GM18907 (cell line): Measurements from ENCODE around the gene GPR152.
A peak's percentile ranks its signal among the peaks of the same experiment; 100 is the strongest.

Source experiments
- ATAC-seq: cut with Tn5 transposase; IDR thresholded peaks from one replicate; pipeline ENCODE4 v1.9.1; 2021; ENCODE audit warnings: mild to moderate bottlenecking, moderate library complexity; ENCODE audit not compliant: unreplicated experiment

The GPR152 gene

GRCh38 chr11:67442504-67443404, 9.8 kb downstream of the GPR152 start:
- ATAC-seq, result no peak

- no peak for ATAC-seq
Observed at GRCh38 chr11:67441731-67442351, 10.7 kb downstream of the GPR152 start.

DNA sequence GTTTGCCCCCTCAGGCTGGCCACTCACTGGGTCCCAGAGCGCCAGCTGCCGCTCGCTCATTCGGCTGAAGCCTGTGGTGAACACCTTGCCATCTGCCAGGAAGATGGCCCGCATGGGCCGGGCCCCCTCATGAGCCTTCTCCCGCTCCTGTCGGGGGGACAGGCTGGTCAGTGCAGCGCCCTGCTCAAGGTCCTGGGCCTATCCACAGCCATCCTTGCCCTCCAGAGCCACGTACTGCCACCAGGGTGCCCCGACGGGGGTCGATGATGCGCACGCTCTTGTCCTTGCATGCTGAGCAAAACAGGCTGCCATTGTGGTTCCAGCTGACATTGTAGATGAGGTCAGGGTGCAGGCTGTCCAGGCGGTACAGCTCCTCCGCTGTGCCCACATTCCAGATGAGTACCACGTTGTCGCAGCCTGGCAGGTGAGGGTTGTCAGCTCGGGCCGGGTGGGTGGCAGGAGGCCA, 11.4 kb downstream of the GPR152 start:
- ATAC-seq, result no peak

- ATAC-seq, result no peak
Observed at GRCh38 chr11:67440229-67441097, 12.1 kb downstream of the GPR152 start.

- ATAC-seq, result no peak
Observed at GRCh38 chr11:67439321-67440228, 13.0 kb downstream of the GPR152 start.

DNA sequence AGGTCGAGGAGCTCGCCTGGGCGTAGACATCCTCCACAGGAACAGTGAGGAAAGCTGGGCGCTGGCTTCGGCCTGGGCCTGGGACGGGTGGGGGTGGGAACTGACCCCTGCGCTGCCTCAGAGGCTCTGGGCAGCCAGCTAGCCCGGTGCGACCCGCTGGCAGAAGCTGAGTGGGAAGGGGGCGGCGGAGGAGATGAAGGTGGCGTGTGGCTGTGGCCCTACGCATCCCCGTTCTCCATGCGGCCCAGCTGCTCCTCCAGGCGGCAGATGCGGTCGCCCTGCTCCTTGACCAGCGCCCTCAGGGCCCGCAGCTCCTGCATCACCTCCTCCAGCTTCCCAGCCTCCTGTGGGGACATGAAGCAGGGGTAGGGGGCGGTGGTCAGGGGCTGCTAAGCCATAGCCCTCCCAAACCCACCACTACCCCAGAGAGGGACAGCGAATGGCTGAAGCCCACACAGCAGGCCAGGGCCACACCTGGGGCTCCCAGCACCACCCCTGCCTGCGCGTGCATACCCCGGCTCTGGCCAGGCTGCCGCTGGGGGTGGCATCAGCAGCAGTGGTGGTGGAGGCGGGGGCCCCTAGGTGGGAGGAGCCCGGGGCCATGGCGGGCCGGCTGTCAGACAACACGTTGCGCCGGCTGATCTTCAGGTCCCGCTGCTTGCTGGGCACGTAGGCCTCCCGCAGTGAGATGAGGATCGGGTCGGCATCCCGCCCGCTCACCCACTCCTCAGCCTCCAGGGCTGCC, 14.2 kb downstream of the GPR152 start:
- ATAC-seq, result no peak

GRCh38 chr11:67437809-67438157, 14.7 kb downstream of the GPR152 start:
- no peak for ATAC-seq

DNA sequence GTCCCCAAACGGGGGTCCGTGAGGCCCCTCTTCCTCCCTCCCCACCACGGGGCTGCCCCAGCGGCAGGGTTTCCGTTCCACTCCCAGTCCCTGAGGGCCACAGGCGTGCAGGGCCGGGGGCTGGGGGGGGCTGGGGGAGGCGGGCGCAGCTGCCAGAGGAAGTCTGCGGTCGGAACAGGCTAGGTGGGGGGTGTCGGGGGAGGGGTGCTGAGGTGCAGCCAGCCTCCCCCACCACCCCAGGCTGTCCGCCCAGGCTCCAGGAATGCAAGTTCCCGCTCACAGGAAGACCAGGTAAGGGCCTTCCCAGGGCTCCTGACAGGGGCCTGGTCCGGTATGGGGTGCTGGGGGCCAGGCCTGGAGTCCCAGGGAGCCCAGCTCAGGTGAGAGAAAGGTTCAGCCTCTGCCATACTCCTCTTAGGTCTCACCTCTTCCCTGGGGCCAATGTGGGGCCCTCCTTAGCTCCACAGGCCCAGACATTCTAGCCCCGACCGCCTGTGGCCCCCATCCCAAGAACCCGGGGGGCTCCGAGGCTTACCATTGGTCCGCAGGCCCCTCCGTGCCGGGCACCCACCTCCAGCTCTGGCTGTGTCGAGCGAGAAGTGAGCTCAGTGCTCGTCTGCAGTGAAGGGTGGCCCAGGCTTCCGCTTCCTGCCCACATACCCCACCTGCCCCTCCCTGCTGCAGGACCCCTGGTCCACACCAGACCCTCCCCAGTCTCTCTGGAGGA, 15.3 kb downstream of the GPR152 start, which contains the start of gene PTPRCAP:
Gene PTPRCAP, minus strand, starts transcription at position 601 of the 727 bp plus-strand sequence. Its CDS starts 63 bp downstream, at position 538.
- ATAC-seq, result peak; percentile 27

DNA sequence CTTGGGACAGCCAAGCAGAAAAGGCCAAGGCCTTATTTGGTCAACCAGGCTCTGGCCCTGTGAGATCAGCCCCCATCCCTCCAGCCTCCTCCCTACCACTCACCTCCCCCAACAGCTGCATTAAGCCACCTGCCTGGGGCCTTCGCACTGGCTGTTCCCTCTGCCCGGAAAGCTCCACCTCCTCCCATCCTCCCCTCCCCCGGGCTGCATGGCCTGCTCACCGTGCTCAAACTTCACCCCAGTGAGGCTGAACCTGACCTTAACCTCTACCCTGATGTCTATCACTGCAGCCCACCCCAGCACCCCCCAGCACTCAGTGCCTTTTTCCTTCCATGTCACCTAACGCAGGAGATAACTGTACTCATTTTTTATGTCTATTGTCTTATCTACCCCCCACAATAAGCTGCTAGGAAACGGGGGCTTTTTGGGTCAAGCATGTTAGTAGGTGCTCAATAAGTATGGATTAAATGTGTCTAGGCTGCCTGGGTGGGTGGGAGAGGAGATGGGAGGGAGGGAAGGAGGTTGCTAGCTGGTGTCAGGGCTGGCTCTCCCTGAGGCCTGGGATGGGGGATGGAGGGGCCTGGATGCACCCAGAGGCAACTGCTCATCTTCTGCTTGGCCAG, 16.0 kb downstream of the GPR152 start:
- ATAC-seq, result no peak

DNA sequence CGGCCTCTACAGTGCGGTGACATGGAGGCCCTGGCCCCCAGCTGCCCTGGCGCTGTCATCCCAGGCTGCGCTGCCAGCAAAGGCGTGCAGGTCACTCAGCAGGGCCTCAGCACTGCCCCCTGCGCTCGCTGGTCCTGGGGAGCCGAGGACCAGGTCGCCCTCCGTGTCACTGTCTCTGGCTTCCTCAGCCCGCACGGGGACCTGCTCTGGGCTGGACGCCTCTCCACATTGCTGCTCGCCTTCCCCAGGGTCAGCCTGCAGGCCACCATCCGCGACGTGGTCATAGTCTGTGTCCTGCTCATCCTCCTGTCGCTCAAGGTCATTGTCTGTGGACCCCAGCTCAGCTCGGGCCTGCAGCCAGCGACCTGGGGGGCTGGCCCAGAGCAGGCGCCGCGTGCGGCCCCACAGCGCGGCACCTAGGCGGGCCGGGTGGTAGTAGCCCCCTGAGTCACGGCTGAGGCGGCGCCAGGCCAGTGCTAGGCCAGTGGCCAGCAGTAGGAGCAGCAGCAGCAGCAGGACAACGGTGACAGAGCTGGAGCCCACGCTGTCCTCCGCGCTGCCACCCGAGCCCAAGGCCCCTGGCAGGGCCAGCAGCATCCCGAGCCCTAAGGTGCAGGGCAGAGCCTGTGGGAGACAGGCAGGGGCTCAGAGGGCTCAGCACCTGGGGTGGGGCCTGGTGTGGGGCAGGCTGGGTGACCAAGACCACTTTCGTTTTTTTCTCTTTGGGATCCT, 16.6 kb downstream of the GPR152 start:
- ATAC-seq, result no peak

DNA sequence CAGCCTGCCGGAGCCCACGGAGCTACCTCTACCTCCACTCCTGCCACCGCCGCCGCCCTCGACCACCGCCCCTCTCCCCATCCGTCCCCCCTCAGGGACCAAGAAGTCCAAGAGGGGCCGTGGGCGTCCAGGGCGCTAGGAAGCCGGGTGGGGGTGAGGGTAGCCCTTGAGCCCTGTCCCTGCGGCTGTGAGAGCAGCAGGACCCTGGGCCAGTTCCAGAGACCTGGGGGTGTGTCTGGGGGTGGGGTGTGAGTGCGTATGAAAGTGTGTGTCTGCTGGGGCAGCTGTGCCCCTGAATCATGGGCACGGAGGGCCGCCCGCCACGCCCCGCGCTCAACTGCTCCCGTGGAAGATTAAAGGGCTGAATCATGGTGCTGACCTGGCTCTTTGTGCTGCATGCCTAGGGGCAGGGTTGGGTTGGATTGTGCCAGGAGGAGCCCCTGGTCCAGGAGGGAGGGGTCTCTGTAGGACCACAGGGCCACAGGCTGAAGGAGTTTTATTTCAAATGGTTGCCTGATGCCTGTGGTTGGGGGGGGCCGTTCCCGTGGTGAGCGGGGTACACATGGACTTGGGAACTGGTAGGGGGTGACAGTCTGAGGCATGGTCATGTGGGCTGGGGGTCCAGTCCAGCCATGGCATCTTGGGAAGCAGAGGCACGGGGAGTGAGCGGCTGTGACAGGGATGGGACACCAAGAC, 17.4 kb downstream of the GPR152 start:
- no peak for ATAC-seq

GRCh38 chr11:67434395-67434881, 18.1 kb downstream of the GPR152 start:
- no peak for ATAC-seq

- no peak for ATAC-seq
Observed at GRCh38 chr11:67433536-67434394, 18.8 kb downstream of the GPR152 start.

GRCh38 chr11:67432655-67433349, 19.7 kb downstream of the GPR152 start:
- ATAC-seq, result no peak
